Endothelial cell of umbilical vein (primary cell): ENCODE measurements around the gene MAML2. TPM values are rescaled to one million over a fixed set of nuclear protein-coding genes. Genes with fewer than 3 reads are reported as not detected.
A peak's percentile ranks its signal among the peaks of the same experiment; 100 is the strongest.

ENCODE experiments used
- BruUV-seq: library from RNA; stranded (reverse); fragments of 400-500 nt; replicated peaks from 2 replicates; lab custom pipeline; 2021; lab: Mats Ljungman, UMichigan
- CTCF ChIA-PET: fragments of 300-600, 350-600 bp; sonication (Branson Sonifier 250); formaldehyde crosslinking; loops from one replicate; lab custom pipeline; 2021; ENCODE audit warnings: antibody characterized with exemption, inconsistent platforms; lab: Charles Lee
- POLR2A ChIA-PET: fragments of 300-600, 350-600 bp; sonication (Branson Sonifier 250); formaldehyde crosslinking; loops from one replicate; lab custom pipeline; 2021; ENCODE audit warnings: antibody characterized with exemption, inconsistent platforms; lab: Charles Lee
- DNase-seq: peaks from one replicate; pipeline ENCODE4 v3.0.0-alpha.2; 2011; ENCODE audit warnings: low read depth, low spot score
- FAIRE-seq: peaks from 2 replicates; lab custom pipeline; 2011; peaks lifted over from hg19 to GRCh38; lab: Jason Lieb, UNC
- H2AFZ ChIP-seq: 2 replicates; pipeline ENCODE4 v1.6.0; 2012; ENCODE audit warnings: low read depth, low read length, control low read depth, inconsistent platforms
- H3K27ac ChIP-seq: 2 replicates; pipeline ENCODE4 v1.5.1; 2011; ENCODE audit warnings: low read depth, mild to moderate bottlenecking, control low read depth, low read length, moderate library complexity; ENCODE audit not compliant: insufficient read depth
- H3K27me3 ChIP-seq, 2 experiments: 2 replicates each; pipeline versions ENCODE4 v1.6.0 to v1.6.1; 2011; ENCODE audit warnings: low read length in 2 of 2, mixed read lengths in 1 of 2; ENCODE audit not compliant: control insufficient read depth in 2 of 2, insufficient read depth in 2 of 2
- H3K36me3 ChIP-seq, 2 experiments: 2 replicates in 1 of 2; 3 replicates in 1 of 2; pipeline ENCODE4 v1.5.1; 2011; ENCODE audit warnings: low read length in 2 of 2, mild to moderate bottlenecking in 1 of 2, moderate library complexity in 1 of 2; ENCODE audit not compliant: control insufficient read depth in 2 of 2, insufficient read depth in 2 of 2; ENCODE audit errors: extremely low read depth in 1 of 2
- H3K4me1 ChIP-seq: 3 replicates; pipeline ENCODE4 v1.5.1; 2011; ENCODE audit warnings: mild to moderate bottlenecking, low read length; ENCODE audit not compliant: control insufficient read depth, insufficient read depth; ENCODE audit errors: extremely low read depth
- H3K4me2 ChIP-seq: 2 replicates; pipeline ENCODE4 v1.6.1; 2011; ENCODE audit warnings: low read length, control low read depth, mixed read lengths; ENCODE audit not compliant: insufficient read depth
- H3K4me3 ChIP-seq, 3 experiments: fragments of 200-600 bp in 1 of 3; sonication (generic), shearing (Covaris generic) in 1 of 3; replicated peaks in 1 of 3; 2 replicates each; pipeline ENCODE4 v1.5.1; 2011 to 2016; ENCODE audit warnings: control low read depth in 3 of 3, low read length in 3 of 3, mild to moderate bottlenecking in 2 of 3, inconsistent platforms in 1 of 3, low read depth in 1 of 3, moderate library complexity in 1 of 3; ENCODE audit not compliant: insufficient read depth in 1 of 3
- H3K79me2 ChIP-seq: 2 replicates; pipeline ENCODE4 v1.6.0; 2012; ENCODE audit warnings: low read length, inconsistent platforms; ENCODE audit not compliant: control insufficient read depth, insufficient read depth
- H3K9ac ChIP-seq: replicated peaks from 2 replicates; pipeline ENCODE3; 2011; ENCODE audit warnings: low read length, control low read depth; ENCODE audit not compliant: insufficient read depth; ENCODE audit errors: extremely low read depth
- H3K9me1 ChIP-seq: replicated peaks from 3 replicates; pipeline ENCODE4 v1.6.0; 2011; ENCODE audit warnings: mild to moderate bottlenecking, low read length; ENCODE audit not compliant: control insufficient read depth, insufficient read depth; ENCODE audit errors: extremely low read depth
- H3K9me3 ChIP-seq: replicated peaks from 2 replicates; pipeline ENCODE4 v1.5.1; 2012; ENCODE audit warnings: low read length, inconsistent platforms; ENCODE audit not compliant: control insufficient read depth, insufficient read depth
- H4K20me1 ChIP-seq: replicated peaks from 2 replicates; pipeline ENCODE3; 2011; ENCODE audit warnings: mild to moderate bottlenecking, low read length; ENCODE audit not compliant: control insufficient read depth, insufficient read depth; ENCODE audit errors: extremely low read depth
- EZH2 ChIP-seq: IDR thresholded peaks from 2 replicates; pipeline ENCODE4 v1.6.1; 2012; ENCODE audit warnings: borderline replicate concordance, low read depth, mild to moderate bottlenecking, moderate library complexity, low read length, inconsistent platforms; ENCODE audit not compliant: severe bottlenecking
- FOS ChIP-seq: IDR thresholded peaks from 2 replicates; pipeline ENCODE4 v1.6.1; 2011; ENCODE audit warnings: mild to moderate bottlenecking, low read length, moderate library complexity, borderline replicate concordance; ENCODE audit not compliant: insufficient read depth
- GATA2 ChIP-seq: IDR thresholded peaks from 2 replicates; pipeline ENCODE4 v1.7.0; 2011; ENCODE audit warnings: low read depth, mild to moderate bottlenecking, moderate library complexity, mixed read lengths, low read length; ENCODE audit not compliant: insufficient read length, insufficient read depth
- MYC ChIP-seq: IDR thresholded peaks from one replicate; pipeline ENCODE4 v1.6.1; 2011; ENCODE audit warnings: mild to moderate bottlenecking, low read depth, low read length
- POLR2AphosphoS5 ChIP-seq: IDR thresholded peaks from 2 replicates; pipeline ENCODE4 v1.6.1; 2012; ENCODE audit warnings: low read depth, mild to moderate bottlenecking, control low read depth, low read length, moderate library complexity; ENCODE audit not compliant: insufficient read depth
- dilution Hi-C: fragments of 300-500 bp; cut with MboI; formaldehyde crosslinking; loops from one replicate; pipeline ENCODE4 v1.15.0; 2019; ENCODE audit warnings: low sequenced_read_pairs; ENCODE audit not compliant: extremely low pct_ligation_motif_present
- intact Hi-C: fragments of 100-400 bp; cut with micrococcal nuclease; formaldehyde crosslinking; loops from one replicate; pipeline ENCODE4 v1.10.0; 2022
- polyA plus RNA-seq, 4 experiments: library from polyadenylated mRNA; depleted of rRNA in 3 of 4; stranded (reverse) in 3 of 4; unstranded in 1 of 4; fragments of >200 nt; gene quantifications; 2 replicates each; pipeline versions ENCODE4 v1.2.1 to v1.2.3, GENCODE V29; 2011 to 2012; ENCODE audit warnings: missing spikeins in 1 of 4
- total RNA-seq: library from RNA; stranded (reverse); gene quantifications from 2 replicates; pipeline ENCODE4 v1.2.3, GENCODE V29; 2021
- TF ChIP-seq, protein P1 (sequence below), 2 donors: IDR thresholded peaks; 1 replicate in 1 of 2; 2 replicates in 1 of 2; pipeline ENCODE4 v1.5.1; 2011; ENCODE audit warnings: low read length in 2 of 2, mild to moderate bottlenecking in 2 of 2, moderate library complexity in 2 of 2, control low read depth in 1 of 2, inconsistent platforms in 1 of 2, low read depth in 1 of 2; ENCODE audit not compliant: insufficient read depth in 1 of 2; ENCODE audit errors: extremely low read depth in 1 of 2

Gene MAML2
- total and polyA plus RNA-seq, 2 donors (not counting 3 experiments of a cell fraction or from before 2014, with no cell fraction given), result 12.4 to 16.8 TPM

DNA sequence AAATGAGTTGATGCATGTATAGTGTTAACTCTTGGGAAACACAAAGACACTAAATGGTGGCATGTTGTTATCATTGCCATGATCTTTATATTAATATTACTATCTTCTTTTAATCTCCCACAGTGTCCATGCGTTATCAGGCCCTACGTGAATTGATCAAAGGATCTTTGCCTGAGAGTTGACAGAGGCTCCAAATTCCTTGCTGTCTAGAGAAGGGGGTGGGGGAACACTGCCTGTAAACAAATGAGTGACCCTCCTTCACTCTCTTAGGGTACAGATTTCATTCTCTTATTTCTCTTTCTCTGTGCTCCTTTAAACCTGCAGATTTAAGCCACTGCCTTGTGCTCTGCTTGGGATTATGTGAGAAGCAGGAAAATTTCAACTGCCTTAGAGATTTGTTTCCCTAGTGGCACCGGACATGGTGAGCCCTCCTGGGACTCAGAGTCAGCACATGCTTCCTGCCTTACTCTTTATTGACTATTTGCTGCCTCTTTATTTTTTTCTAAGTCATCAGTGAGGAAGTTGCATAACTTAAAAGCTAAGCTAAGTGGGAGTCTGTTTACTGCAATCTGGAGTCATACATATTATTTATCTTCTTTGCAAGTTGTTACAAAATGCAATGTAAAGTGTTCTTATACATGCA, 122.9 kb downstream of the MAML2 start:
- no peaks in the 10 kb centered on the region for H3K9me3 ChIP-seq
- H3K9me1 ChIP-seq, result no peaks in the 10 kb centered on the region
- intact Hi-C loops (no loop called here), dilution Hi-C loops (no loop called here)
- TF ChIP-seq MYC, result peak; percentile 17
- TF ChIP-seq FOS, result peak; percentile 10
- no peak for TF ChIP-seq POLR2AphosphoS5
- no peak overlapping the region for H3K9ac ChIP-seq
- H3K79me2 ChIP-seq, result no peaks in the 10 kb centered on the region
- H3K36me3 ChIP-seq, result no peaks in the 10 kb centered on the region
- FAIRE-seq (peak; percentile 72), DNase-seq (peak; percentile 57)
- no TSS peak for BruUV-seq
- peaks cover 39% of the 10 kb centered on the region for H3K4me1 ChIP-seq
- no peaks in the 10 kb centered on the region for H4K20me1 ChIP-seq
- no peak overlapping the region for H3K4me3 ChIP-seq
- no peak overlapping the region for H2AFZ ChIP-seq
- POLR2A ChIA-PET, result no interaction called here
- CTCF ChIA-PET, result interaction anchor here (0.7 to 1.6 kb wide), 4 partner anchors 10 to 165 kb away, joined by 3 to 9 read pairs (median 4); partner anchors contain the start of gene MAML2
- H3K27ac ChIP-seq, result peak overlapping the region; percentile 15
- H3K4me2 ChIP-seq, result peak overlapping the region; percentile 18
- no peaks in the 10 kb centered on the region for H3K27me3 ChIP-seq

DNA sequence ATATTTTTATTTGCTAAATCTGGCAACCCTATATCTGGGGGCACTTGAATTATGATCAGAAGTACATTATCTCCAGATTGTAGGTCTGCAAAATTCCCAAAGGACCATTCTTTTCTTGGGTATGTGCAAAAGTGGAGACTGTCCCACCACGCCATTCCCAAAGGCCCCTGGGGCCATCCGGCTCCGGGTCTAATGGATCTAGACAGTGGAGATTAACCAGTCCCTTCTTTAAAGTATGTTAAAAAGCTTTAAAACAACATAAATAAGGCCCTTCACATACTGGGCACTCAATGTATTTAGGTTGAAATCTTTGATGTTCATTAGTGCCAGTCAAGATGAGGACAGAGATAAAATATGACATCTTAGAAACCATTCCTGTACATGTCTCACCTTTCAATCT, 124.1 kb downstream of the MAML2 start:
- Histone ChIP-seq H3K9me1 (no peaks in the 10 kb centered on the region), H3K36me3 (no peaks in the 10 kb centered on the region), H3K4me3 (no peak overlapping the region), H2AFZ (no peak overlapping the region), H3K79me2 (no peaks in the 10 kb centered on the region), H3K27ac (no peak overlapping the region), H3K27me3 (no peaks in the 10 kb centered on the region), H3K9me3 (no peaks in the 10 kb centered on the region), H3K9ac (no peak overlapping the region), H3K4me2 (no peak overlapping the region), H3K4me1 (peaks cover 49% of the 10 kb centered on the region), H4K20me1 (no peaks in the 10 kb centered on the region)
- FAIRE-seq (no peak), DNase-seq (no peak)
- dilution Hi-C loops (no loop called here), intact Hi-C loops (no loop called here)
- CTCF ChIA-PET, result no interaction called here
- BruUV-seq, result no TSS peak
- no peak for TF ChIP-seq GATA2
- TF ChIP-seq POLR2AphosphoS5, result no peak
- TF ChIP-seq, protein P1, sequence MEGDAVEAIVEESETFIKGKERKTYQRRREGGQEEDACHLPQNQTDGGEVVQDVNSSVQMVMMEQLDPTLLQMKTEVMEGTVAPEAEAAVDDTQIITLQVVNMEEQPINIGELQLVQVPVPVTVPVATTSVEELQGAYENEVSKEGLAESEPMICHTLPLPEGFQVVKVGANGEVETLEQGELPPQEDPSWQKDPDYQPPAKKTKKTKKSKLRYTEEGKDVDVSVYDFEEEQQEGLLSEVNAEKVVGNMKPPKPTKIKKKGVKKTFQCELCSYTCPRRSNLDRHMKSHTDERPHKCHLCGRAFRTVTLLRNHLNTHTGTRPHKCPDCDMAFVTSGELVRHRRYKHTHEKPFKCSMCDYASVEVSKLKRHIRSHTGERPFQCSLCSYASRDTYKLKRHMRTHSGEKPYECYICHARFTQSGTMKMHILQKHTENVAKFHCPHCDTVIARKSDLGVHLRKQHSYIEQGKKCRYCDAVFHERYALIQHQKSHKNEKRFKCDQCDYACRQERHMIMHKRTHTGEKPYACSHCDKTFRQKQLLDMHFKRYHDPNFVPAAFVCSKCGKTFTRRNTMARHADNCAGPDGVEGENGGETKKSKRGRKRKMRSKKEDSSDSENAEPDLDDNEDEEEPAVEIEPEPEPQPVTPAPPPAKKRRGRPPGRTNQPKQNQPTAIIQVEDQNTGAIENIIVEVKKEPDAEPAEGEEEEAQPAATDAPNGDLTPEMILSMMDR (IDR thresholded peaks at IDR 0.05; ENCODE audit: extremely low read depth in 1 of 2, insufficient read depth in 1 of 2, low read depth in 1 of 2, low read length in 2 of 2), result no peak
- no peak for TF ChIP-seq EZH2
- POLR2A ChIA-PET, result no interaction called here
